Gastrocnemius medialis (tissue), 4 donors: ENCODE results near the gene BMPR1A. TPM values are rescaled to one million over a fixed set of nuclear protein-coding genes. Genes with fewer than 3 reads are reported as not detected.

Source experiments
- ATAC-seq, 2 donors: fragments of 150-250 bp; one replicate each; pipeline ENCODE4 v1.9.1; 2016
- DNase-seq, 2 donors: peaks; one replicate each; pipeline ENCODE4 v3.0.0-alpha.2; 2019
- H3K27ac ChIP-seq, 4 donors: fragments of 200-600 bp; sonication (generic); 1 replicate in 1 of 4; 2 replicates in 3 of 4; pipeline ENCODE4 v1.5.1; 2016 to 2018; ENCODE audit warnings: mild to moderate bottlenecking in 2 of 4, moderate library complexity in 1 of 4
- H3K27me3 ChIP-seq, 3 donors: fragments of 200-600 bp; sonication (generic) in 2 of 3; 1 replicate in 1 of 3; 2 replicates in 2 of 3; pipeline versions ENCODE4 v1.5.1 to v1.6.0; 2016 to 2019; ENCODE audit warnings: mild to moderate bottlenecking in 1 of 3, moderate library complexity in 1 of 3
- H3K36me3 ChIP-seq, 2 donors: fragments of 200-600 bp; sonication (generic) in 1 of 2; one replicate each; pipeline ENCODE4 v1.5.1; 2017 to 2018
- H3K4me1 ChIP-seq, 2 donors: fragments of 200-600 bp; sonication (generic) in 1 of 2; one replicate each; pipeline ENCODE4 v1.5.1; 2016 to 2017; ENCODE audit warnings: mild to moderate bottlenecking in 2 of 2
- H3K4me3 ChIP-seq, 4 donors: fragments of 200-600 bp; sonication (generic) in 3 of 4; 1 replicate in 1 of 4; 2 replicates in 3 of 4; pipeline ENCODE4 v1.5.1; 2016 to 2019; ENCODE audit warnings: mild to moderate bottlenecking in 2 of 4
- H3K9me3 ChIP-seq, 3 donors: fragments of 200-600 bp; sonication (generic) in 2 of 3; 1 replicate in 1 of 3; 2 replicates in 2 of 3; pipeline ENCODE4 v1.5.1; 2016 to 2019
- CTCF ChIP-seq, 5 experiments: fragments of 450-650 bp in 3 of 5; fragments of 200-600 bp in 2 of 5; sonication (generic) in 2 of 5; IDR thresholded peaks in 4 of 5; conservative IDR thresholded peaks in 1 of 5; 1 replicate in 4 of 5; 2 replicates in 1 of 5; pipeline ENCODE4 v1.5.1; 2016 to 2019; ENCODE audit warnings: antibody characterized with exemption in 5 of 5, mild to moderate bottlenecking in 3 of 5, moderate library complexity in 3 of 5
- POLR2A ChIP-seq, 2 donors: fragments of 450-650 bp; IDR thresholded peaks; one replicate each; pipeline ENCODE4 v1.6.1; 2017; ENCODE audit warnings: antibody characterized with exemption in 2 of 2, mild to moderate bottlenecking in 2 of 2, moderate library complexity in 2 of 2
- in situ Hi-C, 4 donors: fragments of 200-750 bp; cut with MboI; loops; one replicate each; pipeline versions ENCODE4 v1.15.0 to v1.8.0; 2017; ENCODE audit warnings: low sequenced_read_pairs in 4 of 4
- intact Hi-C: fragments of 100-400 bp; cut with DNase I; formaldehyde crosslinking; loops from one replicate; pipeline ENCODE4 v1.15.1; 2023; ENCODE audit warnings: low total_unique reads
- total RNA-seq, 4 donors: library from RNA; depleted of rRNA; stranded (reverse); fragments of >200 nt; gene quantifications; one replicate each; pipeline versions ENCODE4 v1.1.0 to v1.2.3, GENCODE V29; 2016

The BMPR1A gene
- total RNA-seq, 4 donors from 2014 or later: 16.4 to 22.7 (median 18.0) TPM

GRCh38 chr10:86857128-86857721 is 100.8 kb downstream of the BMPR1A start:
- Histone ChIP-seq H3K27me3 (no peaks in the 10 kb centered on the region), H3K9me3 (no peaks in the 10 kb centered on the region), H3K4me1 (peaks cover 9 to 16% of the 10 kb centered on the region in 2 donors), H3K4me3 (no peak overlapping the region), H3K27ac (no peak overlapping the region), H3K36me3 (no peaks in the 10 kb centered on the region)
- ATAC-seq: no peak
- intact Hi-C loops (no loop called here), in situ Hi-C loops (no loop called here)
- DNase-seq: no peak
- TF ChIP-seq POLR2A (IDR thresholded peaks at IDR 0.05) (no peak), CTCF (IDR thresholded peaks at IDR 0.05 in 4 of 5, conservative IDR thresholded peaks at IDR 0.05 in 1 of 5) (no peak)

- Histone ChIP-seq H3K9me3 (no peaks in the 10 kb centered on the region), H3K27ac (no peak overlapping the region), H3K27me3 (no peaks in the 10 kb centered on the region), H3K4me1 (peaks cover 11 to 16% of the 10 kb centered on the region in 2 donors), H3K36me3 (no peaks in the 10 kb centered on the region), H3K4me3 (no peak overlapping the region)
- in situ Hi-C loops: no loop called here
- ATAC-seq (no peak), DNase-seq (no peak)
- intact Hi-C loops: no loop called here
- no peak for TF ChIP-seq CTCF (IDR thresholded peaks at IDR 0.05 in 4 of 5, conservative IDR thresholded peaks at IDR 0.05 in 1 of 5)
- no peak for TF ChIP-seq POLR2A (IDR thresholded peaks at IDR 0.05)
These were observed 101.6 kb downstream of the BMPR1A start for GRCh38 chr10:86858011-86858410.

GRCh38 chr10:86861351-86861750 is 104.9 kb downstream of the BMPR1A start:
- Histone ChIP-seq H3K4me1 (peaks cover 12 to 14% of the 10 kb centered on the region in 2 donors), H3K27ac (no peak overlapping the region), H3K36me3 (no peaks in the 10 kb centered on the region), H3K9me3 (no peaks in the 10 kb centered on the region), H3K4me3 (no peak overlapping the region), H3K27me3 (no peaks in the 10 kb centered on the region)
- no peak for DNase-seq
- TF ChIP-seq POLR2A (IDR thresholded peaks at IDR 0.05) (no peak), CTCF (IDR thresholded peaks at IDR 0.05 in 4 of 5, conservative IDR thresholded peaks at IDR 0.05 in 1 of 5) (no peak)
- intact Hi-C loops (no loop called here), in situ Hi-C loops (no loop called here)
- no peak for ATAC-seq

- Histone ChIP-seq H3K4me3 (no peak overlapping the region), H3K9me3 (no peaks in the 10 kb centered on the region), H3K27ac (no peak overlapping the region), H3K36me3 (no peaks in the 10 kb centered on the region), H3K4me1 (peaks cover 12 to 14% of the 10 kb centered on the region in 2 donors), H3K27me3 (no peaks in the 10 kb centered on the region)
- TF ChIP-seq CTCF (IDR thresholded peaks at IDR 0.05 in 4 of 5, conservative IDR thresholded peaks at IDR 0.05 in 1 of 5) (no peak), POLR2A (IDR thresholded peaks at IDR 0.05) (no peak)
- intact Hi-C loops (no loop called here), in situ Hi-C loops (no loop called here)
- DNase-seq (no peak), ATAC-seq (no peak)
These were observed 106.0 kb downstream of the BMPR1A start for GRCh38 chr10:86862373-86862772.
